Muscle layer of colon (tissue), 2 donors: Measurements from ENCODE around the gene RARA.

Source experiments
- H3K27ac ChIP-seq: one replicate; pipeline ENCODE4 v1.7.0; 2013; ENCODE audit warnings: low read depth, mild to moderate bottlenecking, low read length, moderate library complexity
- H3K27me3 ChIP-seq, 2 donors: one replicate each; pipeline ENCODE4 v1.7.0; 2013; ENCODE audit warnings: low read length in 2 of 2, mild to moderate bottlenecking in 2 of 2; ENCODE audit not compliant: insufficient read depth in 2 of 2, control insufficient read depth in 1 of 2
- H3K36me3 ChIP-seq: one replicate; pipeline ENCODE4 v1.7.0; 2013; ENCODE audit warnings: mild to moderate bottlenecking, low read length; ENCODE audit not compliant: insufficient read depth
- H3K4me1 ChIP-seq: one replicate; pipeline ENCODE4 v1.7.0; 2013; ENCODE audit warnings: mild to moderate bottlenecking, low read length; ENCODE audit not compliant: insufficient read depth
- H3K4me3 ChIP-seq, 2 donors: one replicate each; pipeline ENCODE4 v1.7.0; 2013; ENCODE audit warnings: low read length in 2 of 2, low read depth in 1 of 2, mild to moderate bottlenecking in 1 of 2, moderate library complexity in 1 of 2
- H3K9ac ChIP-seq: one replicate; pipeline ENCODE4 v1.7.0; 2013; ENCODE audit warnings: low read length
- H3K9me3 ChIP-seq: one replicate; pipeline ENCODE4 v1.7.0; 2013; ENCODE audit warnings: mild to moderate bottlenecking, low read length
- donor health status: abdominal sarcoma.
- donor health status: Adenocarcinoma of cecum.

The RARA gene

DNA sequence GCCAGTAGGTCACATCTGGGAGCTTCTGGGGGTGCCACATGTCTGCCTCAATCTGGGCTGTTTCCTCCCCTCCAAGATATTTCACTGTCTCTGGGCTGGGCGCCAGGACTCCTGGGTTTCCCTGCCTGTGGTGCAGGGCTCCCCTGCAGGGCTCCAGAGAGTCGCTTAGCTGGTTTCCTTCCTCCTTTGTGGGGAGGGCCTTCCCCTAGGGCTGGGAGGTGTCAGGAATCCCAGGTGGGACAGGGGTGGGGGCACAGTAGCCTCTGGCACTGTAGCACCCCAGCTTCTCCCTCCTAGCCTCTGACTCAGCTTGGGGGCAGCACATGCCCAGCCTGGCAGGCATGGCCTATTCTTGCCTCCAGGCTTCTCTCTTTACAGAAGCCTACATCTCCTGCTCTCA is 2.6 kb downstream of the RARA start:
- no peak overlapping the region for H3K9ac ChIP-seq
- no peaks in the 10 kb centered on the region for H3K36me3 ChIP-seq
- H3K4me3 ChIP-seq = no peak overlapping the region
- peaks cover 96% of the 10 kb centered on the region for H3K4me1 ChIP-seq
- H3K27ac ChIP-seq = peak overlapping the region; percentile 74
- no peaks in the 10 kb centered on the region for H3K9me3 ChIP-seq
- H3K27me3 ChIP-seq = no peaks in the 10 kb centered on the region

DNA sequence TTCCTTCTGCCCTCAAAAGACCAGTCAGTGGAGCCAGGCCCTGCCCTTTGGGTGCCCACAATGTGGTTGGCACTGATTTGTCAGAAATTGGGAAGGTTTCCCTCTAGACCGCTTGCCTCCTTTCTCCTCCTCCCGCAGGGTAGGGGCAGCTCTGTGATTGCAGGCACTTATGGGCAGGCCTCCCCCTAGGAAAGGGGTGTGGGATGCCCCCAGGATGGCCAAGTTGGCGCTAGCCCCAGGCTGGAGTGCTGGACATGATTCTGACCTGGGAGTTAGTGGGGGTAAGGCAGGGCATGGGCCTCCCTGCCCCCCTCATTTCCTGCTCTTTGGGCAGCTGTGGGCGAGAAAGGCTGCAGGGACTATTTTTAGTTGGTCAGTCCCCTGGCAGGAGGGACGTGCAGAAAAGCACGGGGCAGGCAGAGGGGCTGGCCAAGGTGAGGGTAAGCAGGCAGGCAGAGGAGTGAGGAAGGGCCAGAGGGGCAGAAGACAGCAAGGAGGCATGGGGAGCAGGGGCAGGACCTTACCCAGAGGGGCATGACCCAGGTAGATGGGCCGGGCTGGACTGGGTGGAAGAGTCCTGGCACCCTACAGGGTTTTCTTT is 3.3 kb downstream of the RARA start:
- Histone ChIP-seq H3K9ac (no peak overlapping the region), H3K9me3 (no peaks in the 10 kb centered on the region), H3K4me1 (peaks cover 95% of the 10 kb centered on the region), H3K4me3 (no peak overlapping the region), H3K36me3 (no peaks in the 10 kb centered on the region), H3K27ac (peak overlapping the region; percentile 74), H3K27me3 (no peaks in the 10 kb centered on the region)

DNA sequence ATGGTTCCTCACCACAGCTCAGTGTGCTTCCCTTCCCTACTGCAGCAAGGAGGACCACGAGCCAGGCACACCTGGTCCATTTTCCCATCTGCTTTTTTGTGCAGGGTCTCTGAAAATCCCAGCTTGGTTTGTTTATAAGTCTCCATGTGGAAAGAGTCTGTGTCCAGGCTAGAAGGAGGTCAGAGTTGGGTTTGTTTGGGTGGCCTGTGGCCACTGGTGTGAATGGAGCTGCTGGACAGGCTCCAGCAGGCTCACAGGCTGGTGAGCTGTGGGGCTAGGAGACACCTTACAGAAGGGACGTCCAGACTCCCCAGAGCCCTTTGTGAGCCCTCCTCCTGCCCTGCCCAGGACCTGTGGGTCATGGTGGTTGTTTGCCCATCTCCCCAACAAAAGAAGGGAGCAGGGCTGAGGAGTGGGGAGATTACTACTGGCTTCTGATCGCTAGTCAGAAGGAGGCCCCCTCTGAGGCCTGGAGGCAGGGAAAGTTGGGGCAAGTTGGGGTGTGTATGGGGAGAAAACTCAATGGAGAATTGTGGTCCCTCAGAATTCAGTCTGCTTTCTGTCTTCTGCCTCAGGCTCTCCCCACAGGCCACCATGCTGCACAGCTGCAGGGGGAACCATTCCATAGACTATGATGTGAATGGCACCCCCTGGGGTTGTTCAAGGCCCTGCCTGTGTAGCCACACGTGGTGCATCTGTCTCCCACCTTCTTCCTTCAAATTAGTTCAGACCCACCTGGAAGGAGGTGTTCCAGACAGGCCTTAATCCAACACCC is 4.1 kb downstream of the RARA start:
- Histone ChIP-seq H3K27me3 (no peaks in the 10 kb centered on the region), H3K27ac (no peak overlapping the region), H3K4me1 (peaks cover 93% of the 10 kb centered on the region), H3K36me3 (no peaks in the 10 kb centered on the region), H3K9me3 (no peaks in the 10 kb centered on the region), H3K9ac (no peak overlapping the region), H3K4me3 (no peak overlapping the region)

DNA sequence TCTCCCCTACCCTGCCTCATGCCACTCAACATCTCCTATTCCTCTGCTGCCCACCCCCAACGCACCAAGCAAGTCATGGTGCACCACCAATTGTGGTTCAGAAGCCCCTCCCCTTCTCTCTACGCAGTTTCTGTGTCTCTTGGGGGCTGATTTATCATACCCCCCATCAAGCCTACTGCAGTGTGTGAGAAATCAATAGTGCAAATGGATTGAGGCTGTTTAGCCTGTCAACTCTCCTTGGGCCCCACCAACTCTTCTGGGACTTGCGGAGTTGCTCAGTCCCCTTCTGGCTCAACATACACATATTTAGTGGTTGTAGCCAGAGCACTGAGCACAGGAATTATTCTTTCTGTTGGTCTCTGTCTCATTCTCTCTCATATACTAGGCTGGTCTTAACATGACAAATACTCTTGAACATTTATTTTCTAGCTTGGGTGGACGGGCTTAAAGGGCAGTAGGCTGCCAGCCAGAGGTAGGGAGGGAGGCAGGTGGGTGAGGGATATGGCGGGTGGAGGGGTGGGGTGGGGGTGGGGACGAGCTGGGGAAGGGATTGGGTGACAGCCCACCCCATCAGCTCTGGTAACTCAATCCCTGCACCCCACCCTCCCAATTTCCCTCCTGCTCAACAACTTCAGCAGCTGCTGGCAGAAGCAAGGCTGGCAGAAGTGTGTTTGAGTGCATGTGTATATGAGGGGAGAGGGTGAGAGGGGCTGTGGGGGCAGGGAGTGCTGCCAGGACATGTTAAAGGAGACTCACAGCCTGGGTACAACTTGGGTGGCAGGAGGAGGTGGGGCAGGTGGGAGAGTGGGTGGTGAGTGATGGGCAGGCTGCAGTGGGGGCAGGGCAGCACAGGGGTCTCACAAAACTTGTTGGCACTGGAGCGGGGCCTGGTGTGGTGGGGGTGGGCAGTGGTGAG is 4.9 kb downstream of the RARA start:
- Histone ChIP-seq H3K9ac (no peak overlapping the region), H3K27ac (no peak overlapping the region), H3K4me3 (no peak overlapping the region), H3K9me3 (no peaks in the 10 kb centered on the region), H3K27me3 (no peaks in the 10 kb centered on the region), H3K4me1 (peaks cover 86% of the 10 kb centered on the region), H3K36me3 (no peaks in the 10 kb centered on the region)

DNA sequence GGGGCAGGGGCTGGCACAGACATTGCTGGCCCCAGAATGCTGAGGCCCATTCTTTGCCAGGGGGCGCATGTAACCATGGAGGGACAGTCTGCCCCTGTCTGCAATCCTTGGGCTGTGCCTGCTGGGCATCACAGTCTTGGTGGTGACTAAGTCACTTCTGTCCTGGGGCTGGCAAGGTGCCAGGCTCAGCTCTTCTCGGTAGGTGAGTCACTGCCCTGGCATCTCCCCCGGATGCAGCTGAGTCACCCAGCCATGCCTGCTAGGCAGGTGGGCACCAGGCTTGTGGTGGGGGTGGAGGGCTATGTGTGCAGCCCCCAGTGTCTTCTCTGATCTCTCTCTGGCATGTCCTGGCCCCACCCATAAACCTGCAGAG is 5.6 kb downstream of the RARA start:
- H3K9me3 ChIP-seq = no peaks in the 10 kb centered on the region
- H3K27me3 ChIP-seq = no peaks in the 10 kb centered on the region
- H3K4me3 ChIP-seq = no peak overlapping the region
- H3K9ac ChIP-seq = no peak overlapping the region
- no peak overlapping the region for H3K27ac ChIP-seq
- no peaks in the 10 kb centered on the region for H3K36me3 ChIP-seq
- H3K4me1 ChIP-seq = peaks cover 86% of the 10 kb centered on the region

DNA sequence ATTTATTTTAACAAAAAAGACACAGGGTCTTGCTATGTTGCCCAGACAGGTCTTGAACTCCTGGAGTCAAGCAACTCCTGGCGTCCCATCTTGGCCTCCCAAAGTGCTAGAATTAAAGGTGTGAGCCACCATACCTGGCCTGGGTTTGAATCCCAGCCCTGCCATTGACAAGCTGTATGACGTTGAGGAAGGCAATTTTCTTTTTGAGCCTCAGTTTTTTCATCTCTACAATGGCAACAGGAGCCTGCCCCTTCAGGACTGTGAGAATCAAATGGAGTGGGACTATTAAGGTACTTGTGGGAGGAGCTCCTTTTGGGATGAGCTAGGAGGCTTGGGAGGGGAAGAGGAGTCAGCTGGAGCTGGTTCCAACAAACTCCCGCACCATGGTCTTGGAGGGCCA is 6.2 kb downstream of the RARA start:
- Histone ChIP-seq H3K27me3 (no peaks in the 10 kb centered on the region), H3K4me1 (peaks cover 86% of the 10 kb centered on the region), H3K36me3 (no peaks in the 10 kb centered on the region), H3K4me3 (no peak overlapping the region), H3K9me3 (no peaks in the 10 kb centered on the region), H3K9ac (no peak overlapping the region), H3K27ac (peak overlapping the region; percentile 20)

DNA sequence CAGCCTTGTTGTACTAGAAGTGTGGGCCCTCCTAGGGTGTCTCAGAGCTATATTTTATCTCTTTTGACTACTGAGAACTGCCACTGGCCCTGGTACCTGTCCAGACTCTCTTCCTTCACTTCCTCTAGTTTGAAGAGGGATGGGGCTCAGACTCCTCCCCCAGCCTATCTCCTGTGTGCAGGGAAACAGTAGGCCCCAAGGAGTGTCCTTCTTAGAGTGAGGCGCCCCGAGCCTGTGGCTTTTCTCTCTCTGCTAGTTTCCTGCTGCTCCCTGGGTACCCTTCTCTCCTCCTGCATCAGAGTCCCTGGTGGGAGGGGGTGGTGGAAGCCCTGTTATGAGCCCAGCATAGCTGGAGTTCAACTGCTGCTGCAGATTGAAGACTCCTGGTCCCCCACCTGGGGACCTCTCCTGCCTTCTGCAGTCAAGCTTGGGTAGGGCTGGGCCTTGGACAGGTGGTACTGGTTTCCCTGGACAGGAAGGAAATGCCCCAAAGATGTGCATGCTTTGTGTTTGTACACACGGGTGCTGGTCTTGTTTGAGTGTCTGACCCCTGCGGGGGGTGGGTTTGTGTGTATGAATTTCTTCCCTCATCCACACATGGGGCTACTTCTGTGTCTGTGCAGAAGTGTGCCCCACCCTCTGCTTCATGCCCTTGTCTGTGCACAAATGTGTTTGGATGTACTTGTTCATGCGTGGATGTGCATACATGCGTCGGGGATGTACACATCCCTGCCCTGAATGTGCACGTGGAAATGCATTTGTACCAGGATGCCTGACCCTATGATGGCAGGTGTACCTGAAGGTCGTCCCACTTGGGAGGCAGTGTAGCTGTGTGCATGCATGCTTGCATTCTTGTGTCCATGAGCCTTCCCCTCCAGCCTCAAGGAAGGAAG is 6.9 kb downstream of the RARA start:
- H3K36me3 ChIP-seq = no peaks in the 10 kb centered on the region
- no peaks in the 10 kb centered on the region for H3K27me3 ChIP-seq
- peak overlapping the region; percentile 20 for H3K27ac ChIP-seq
- H3K4me3 ChIP-seq = peak overlapping the region in 1 of 2 donors; percentile 18
- H3K9ac ChIP-seq = no peak overlapping the region
- H3K9me3 ChIP-seq = no peaks in the 10 kb centered on the region
- peaks cover 86% of the 10 kb centered on the region for H3K4me1 ChIP-seq

DNA sequence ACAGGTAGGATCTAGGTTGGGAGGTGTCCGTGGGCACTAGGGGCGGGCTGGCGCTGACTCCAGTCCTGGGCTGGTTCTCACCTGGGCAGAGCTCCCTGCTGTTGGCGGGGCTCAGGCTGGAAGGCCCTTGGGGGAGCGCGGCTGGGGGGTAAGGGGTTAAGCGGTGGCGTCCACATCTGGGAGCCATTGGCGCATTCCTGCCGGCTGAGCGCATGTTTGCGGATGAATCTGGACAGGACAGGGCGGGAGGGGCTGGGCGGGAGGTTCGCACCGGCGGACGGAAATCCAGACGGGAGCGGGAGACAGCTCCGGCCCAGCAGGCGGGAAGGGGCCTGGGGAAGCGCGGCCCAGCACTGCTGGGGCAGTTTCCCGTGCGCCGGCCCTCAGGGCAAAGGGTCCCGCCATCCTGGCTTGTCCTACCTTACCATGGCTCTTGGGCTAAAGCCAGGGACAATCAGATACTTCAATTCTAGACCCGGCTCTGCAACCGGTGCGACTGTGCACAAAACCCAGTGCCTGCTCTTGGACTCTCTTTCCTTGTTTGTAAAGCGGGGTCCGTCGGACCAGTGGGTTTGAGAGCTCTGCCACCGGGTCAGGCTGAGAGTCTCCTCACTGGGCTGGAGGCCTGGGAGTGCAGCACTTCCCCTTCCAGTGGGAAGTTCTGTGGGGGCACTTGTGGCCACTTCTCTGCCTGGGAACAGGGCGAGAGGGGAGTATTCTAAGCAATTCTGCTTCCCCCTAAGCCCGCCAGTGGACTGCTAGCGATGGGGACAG is 7.8 kb downstream of the RARA start:
- Histone ChIP-seq H3K36me3 (no peaks in the 10 kb centered on the region), H3K27me3 (no peaks in the 10 kb centered on the region), H3K4me3 (peak overlapping the region; percentile 43 to 83), H3K9me3 (no peaks in the 10 kb centered on the region), H3K9ac (peak overlapping the region; percentile 60), H3K27ac (peak overlapping the region; percentile 85), H3K4me1 (peaks cover 86% of the 10 kb centered on the region)

DNA sequence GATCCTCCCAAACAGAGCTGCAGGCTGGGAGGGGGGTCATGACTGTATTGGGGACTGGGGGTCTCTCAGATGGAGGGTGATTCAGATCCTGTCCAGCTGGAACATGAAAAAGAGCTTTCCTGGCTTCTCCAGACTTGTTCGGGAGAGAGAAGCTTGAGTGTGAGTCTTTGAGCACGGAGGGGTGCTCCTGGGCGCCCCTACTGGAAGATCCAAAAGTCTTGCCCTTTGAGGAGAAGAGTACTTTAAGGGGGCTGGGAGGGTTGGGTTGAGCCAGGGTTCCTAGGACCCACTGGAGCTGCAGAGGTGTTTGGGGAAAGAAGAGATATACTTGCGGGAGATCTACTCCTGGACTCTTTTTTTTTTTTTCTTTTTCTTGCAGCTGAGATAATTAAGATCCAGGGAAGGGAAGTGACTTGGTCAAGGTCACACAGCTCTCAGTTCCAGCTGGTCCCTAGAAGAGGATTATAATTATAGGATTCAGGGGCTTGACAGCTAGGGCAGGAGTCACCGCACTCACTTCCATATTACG is 8.4 kb downstream of the RARA start:
- peak overlapping the region; percentile 85 for H3K27ac ChIP-seq
- H3K9ac ChIP-seq = peak overlapping the region; percentile 60
- no peaks in the 10 kb centered on the region for H3K36me3 ChIP-seq
- H3K27me3 ChIP-seq = no peaks in the 10 kb centered on the region
- peak overlapping the region; percentile 43 to 83 for H3K4me3 ChIP-seq
- H3K9me3 ChIP-seq = no peaks in the 10 kb centered on the region
- H3K4me1 ChIP-seq = peaks cover 86% of the 10 kb centered on the region
